ENCODE measurements around the gene CEACAM16.
"Not testable (repeated sequence)": the region's sequence is repeated elsewhere in the genome, so short reads cannot be mapped to it uniquely, and the experiment has no call there.

Gene CEACAM16

DNA sequence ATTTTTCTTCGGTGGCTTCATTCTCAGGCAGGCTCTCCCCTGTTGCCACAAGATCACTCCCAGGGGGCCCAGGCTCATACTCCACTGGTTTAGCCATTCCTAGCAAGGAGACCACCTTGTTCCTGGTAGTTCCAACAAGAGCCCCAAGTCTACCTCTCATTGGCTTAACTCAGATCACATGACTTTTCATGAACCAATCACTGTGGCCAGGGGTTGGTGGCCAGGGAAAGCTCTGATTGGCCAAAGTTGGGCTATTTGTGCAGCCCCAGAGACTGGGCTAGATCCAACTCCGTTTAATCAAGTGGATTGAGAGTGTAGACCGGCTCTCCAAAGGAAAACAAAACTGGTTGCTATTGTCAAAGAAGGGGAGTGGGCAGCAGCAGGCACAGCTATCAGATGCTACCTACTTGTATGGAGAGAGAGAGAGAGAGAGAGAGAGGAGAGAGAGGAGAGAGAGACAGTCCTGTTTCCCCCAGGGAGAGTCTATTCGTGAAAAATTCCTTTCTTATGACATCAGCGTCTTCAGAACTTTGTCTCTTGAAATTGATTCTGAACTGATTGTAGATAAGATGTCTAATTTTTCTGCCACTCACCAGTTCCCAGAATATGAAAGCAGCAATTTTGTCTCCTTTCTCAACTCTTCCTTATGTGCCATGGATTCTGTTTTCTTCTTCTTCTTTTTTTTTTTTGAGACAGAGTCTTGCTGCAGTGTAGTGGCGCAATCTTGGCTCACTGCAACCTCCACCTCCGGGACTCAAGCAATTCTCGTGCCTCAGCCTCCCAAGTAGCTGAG, 21.7 kb upstream of the CEACAM16 start:
- DNase-seq, result peak; percentile 66

- DNase-seq, result no peak
These were observed 18.4 kb upstream of the CEACAM16 start for GRCh38 chr19:44680536-44680935.

DNA sequence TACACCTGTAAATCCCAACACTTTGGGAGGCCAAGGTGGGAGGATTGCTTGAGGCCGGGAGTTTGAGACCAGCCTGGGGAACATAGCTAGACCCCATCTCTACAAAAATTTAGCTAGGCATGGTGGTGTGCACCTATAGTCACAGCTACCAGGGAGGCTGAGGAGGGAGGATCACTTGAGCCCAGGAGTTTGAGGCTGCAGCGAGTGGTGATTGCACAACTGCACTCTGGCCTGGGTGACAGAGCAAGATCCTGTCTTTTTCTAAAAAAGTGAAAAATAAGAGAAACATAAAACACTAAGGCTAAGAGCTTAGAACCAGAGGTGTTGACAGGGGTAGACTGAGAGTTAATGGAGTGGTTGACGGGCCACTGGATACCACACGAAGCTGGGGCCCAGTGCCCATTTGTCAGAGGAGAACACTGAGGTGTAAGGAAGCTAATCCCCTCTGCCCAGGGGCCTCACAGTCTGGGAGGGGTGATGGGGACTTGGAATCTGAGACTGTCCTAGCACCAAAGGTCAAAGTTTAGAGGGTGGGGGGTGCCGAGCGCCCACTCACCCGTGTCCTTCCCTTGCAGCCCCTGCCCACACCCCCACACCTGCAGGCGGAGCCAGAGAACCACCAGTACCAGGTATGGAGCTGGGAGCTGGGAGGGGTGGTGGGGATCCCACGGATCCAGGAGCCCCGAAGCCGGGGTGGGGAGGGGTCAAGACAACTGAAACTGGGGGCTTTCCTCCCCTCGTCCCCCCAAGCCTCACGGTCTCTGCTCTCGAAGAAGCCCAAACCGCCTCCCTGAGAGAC, 16.8 kb upstream of the CEACAM16 start:
- no peak for DNase-seq

DNA sequence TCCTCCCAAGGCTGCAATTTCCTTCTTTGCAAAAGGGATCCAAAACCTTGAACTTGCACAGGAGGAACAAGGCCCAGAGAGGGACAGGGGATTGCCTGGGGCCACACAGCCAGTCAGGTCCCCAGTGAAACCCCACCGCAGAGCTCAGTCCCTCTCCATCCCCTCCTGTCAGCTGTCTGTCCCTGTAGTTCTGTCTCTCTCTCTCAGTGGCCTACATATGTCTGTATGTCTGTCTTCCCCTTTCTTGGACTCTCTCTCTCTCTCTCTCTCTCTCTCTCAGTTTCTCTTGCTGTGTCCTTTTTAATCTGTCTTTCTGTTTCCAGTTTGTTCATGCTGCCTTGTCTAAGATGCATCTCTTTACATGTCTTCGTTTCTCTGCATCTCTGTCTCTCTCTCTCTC, 16.1 kb upstream of the CEACAM16 start:
- DNase-seq, result no peak

GRCh38 chr19:44683434-44684210, 15.3 kb upstream of the CEACAM16 start:
- no peak for DNase-seq

- DNase-seq, result not testable (repeated sequence)
These were observed 14.6 kb upstream of the CEACAM16 start for GRCh38 chr19:44684396-44684795.

- DNase-seq, result peak; percentile 90
These were observed 13.8 kb upstream of the CEACAM16 start for GRCh38 chr19:44684892-44685863.

GRCh38 chr19:44685877-44686276, 13.1 kb upstream of the CEACAM16 start:
- DNase-seq, result no peak

DNA sequence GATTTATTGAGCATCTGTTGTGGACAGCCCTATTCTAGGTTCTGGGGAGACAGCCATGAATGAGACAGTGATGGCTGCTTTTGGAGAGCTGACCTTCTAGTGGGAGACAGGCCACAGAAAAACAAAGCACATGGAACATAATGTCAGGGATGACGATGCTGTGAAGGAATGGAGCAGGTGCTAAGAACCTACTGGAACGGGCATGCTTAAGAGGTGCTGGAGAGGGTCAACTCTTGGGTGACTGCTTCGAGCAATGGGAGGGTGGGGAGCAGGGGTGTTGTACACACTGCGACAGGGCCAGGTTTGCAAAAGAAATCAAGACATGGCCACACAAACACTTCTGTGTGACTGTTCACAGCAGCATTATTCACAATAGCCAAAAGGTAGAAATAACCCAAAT, 12.1 kb upstream of the CEACAM16 start:
- no peak for DNase-seq

DNA sequence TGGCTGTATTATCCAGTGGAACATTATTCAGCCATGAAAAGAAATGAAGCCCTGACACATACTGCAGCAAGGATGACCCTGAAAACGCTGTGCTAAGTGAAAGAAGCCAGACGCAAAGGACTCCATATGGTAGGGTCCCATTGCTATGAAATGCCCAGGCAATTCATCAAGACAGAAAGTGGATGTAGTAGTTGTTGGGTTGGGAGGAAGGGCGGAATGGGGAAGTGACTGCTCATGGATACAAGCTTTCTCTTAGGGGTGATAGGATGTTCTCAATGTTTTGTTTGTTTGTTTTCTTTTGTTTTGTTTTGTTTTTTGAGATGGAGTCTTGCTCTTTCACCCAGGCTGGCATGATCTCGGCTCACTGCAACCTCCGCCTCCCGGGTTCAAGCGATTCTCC, 11.1 kb upstream of the CEACAM16 start:
- DNase-seq, result no peak

GRCh38 chr19:44689290-44690130, 9.4 kb upstream of the CEACAM16 start:
- peak; percentile 83 for DNase-seq

GRCh38 chr19:44690131-44690440, 8.9 kb upstream of the CEACAM16 start:
- DNase-seq, result no peak

DNA sequence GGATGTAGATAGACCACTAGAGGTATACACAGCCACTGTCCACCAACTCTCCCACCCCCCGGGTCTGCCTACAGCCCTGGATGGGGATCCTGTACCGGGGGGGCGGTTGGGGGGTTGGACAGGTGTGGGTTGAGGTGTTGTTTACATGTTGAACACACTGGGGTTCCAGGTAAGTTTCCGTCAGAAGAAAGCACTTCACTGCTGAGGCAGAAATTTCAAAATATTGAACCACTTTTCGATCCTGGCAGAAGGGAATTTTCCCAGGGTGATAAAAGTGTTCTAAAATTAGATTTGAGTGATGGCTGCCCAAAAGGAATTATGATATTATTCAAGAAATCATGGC, 6.6 kb upstream of the CEACAM16 start:
- no peak for DNase-seq

- no peak for DNase-seq
These were observed 4.8 kb upstream of the CEACAM16 start for GRCh38 chr19:44694184-44694579.

DNA sequence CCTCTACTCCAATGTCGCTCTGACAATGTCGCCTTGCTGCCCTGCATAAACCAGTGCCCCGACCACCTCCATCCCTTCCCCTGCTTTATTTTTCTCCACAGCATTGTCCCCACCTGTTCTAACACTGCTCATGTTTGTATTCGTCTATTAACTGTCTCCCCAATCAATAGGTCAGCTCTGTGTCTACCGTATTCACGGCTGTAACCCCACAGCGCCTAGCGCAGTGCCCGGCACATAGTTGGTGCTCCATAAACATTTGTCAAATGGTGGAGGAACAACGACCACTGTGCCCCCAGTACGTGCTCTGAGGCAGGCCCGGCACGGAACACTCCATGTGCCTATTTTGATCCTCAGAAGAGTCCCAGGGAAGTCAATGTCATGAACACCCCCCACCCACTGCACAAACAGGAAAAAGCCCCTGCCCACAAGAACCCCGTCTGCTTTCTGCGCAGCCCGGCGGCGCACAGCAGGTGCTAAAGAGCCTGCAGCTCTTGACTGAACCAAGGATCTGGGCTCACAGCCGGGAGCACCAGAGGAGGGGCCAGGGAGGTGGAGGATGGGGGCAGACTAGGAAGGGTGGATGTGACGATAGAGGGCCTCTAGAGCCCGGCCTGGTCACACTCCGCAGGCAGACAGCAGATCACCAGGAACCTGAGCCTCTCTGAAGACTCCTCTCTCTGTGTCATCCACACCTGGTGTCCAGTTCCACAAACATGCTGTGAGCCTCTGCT, 1.8 kb upstream of the CEACAM16 start:
- DNase-seq, result no peak

DNA sequence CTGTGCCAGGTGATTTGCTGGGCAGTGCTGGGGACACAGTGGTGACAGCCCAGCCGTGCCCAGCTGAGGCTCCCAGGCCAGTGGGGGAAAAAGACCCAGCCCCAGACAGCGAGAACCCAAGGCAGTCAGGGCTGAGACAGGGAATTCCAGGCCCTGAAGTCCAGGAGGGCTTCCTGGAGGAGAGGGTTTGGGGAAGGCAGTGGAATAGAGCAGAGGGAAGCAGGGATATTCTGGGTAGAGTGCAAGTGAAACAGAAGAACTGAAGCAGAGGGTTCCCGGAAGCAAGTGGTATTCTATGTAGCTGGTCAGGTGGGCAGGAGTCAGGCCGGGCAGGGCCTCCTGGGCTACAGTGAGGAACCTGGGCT, 1.3 kb upstream of the CEACAM16 start:
- no peak for DNase-seq

DNA sequence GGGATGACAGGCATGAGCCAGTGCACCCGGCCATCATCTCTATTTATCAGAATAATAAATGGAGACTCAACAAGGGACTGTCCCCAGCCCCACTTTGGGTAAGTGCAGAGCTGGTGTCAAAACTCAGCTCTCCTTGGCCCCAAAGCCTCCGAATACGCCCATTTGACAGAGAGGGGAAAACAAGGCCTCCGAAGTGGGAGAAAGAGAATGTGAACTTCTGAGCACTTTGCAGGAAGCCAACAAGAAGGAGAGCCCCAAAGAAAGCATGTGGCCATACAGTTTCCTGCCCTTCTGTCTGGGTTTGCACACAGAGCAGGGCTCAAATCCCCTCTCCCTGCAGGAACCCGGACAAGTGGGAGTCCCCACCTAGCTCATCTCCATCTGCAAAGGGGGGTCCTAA, 1.6 kb downstream of the CEACAM16 start:
- no peak for DNase-seq

- DNase-seq, result no peak
These were observed 2.3 kb downstream of the CEACAM16 start for GRCh38 chr19:44701228-44701627.

GRCh38 chr19:44702551-44703176, 3.7 kb downstream of the CEACAM16 start:
- DNase-seq, result no peak

GRCh38 chr19:44703336-44704078, 4.6 kb downstream of the CEACAM16 start:
- DNase-seq, result no peak

Measured in islet precursor cell (in vitro differentiated cells).